GM18526 (cell line): ENCODE results near the gene KCNJ13.

ENCODE experiments used
- POLR2A ChIP-seq: IDR thresholded peaks from 3 replicates; pipeline ENCODE4 v1.6.1; 2011; ENCODE audit not compliant: insufficient read length; ENCODE audit errors: extremely low read depth

KCNJ13 gene

GRCh38 chr2:232728785-232729184 lies 47.6 kb downstream of the KCNJ13 start:
- TF ChIP-seq POLR2A = no peak

- TF ChIP-seq POLR2A = no peak
Measured at GRCh38 chr2:232723027-232723426, 53.3 kb downstream of the KCNJ13 start.

- TF ChIP-seq POLR2A = no peak
Measured at GRCh38 chr2:232721882-232722281, 54.5 kb downstream of the KCNJ13 start.

- TF ChIP-seq POLR2A = no peak
Measured at GRCh38 chr2:232721261-232721660, 55.1 kb downstream of the KCNJ13 start.
